Peyer's patch (tissue), 4 donors: ENCODE measurements around the gene BTN2A1.

Experiments used
- CTCF ChIP-seq, 6 experiments: fragments of 450-650 bp in 4 of 6; fragments of 200-600 bp in 2 of 6; sonication (generic) in 1 of 6; IDR thresholded peaks; one replicate each; pipeline ENCODE4 v1.5.1; 2017 to 2019; ENCODE audit warnings: antibody characterized with exemption in 6 of 6, mild to moderate bottlenecking in 3 of 6, moderate library complexity in 1 of 6
- POLR2A ChIP-seq, 2 donors: fragments of 450-650 bp; IDR thresholded peaks; one replicate each; pipeline ENCODE4 v1.5.1; 2017; ENCODE audit warnings: antibody characterized with exemption in 2 of 2, mild to moderate bottlenecking in 2 of 2, moderate library complexity in 2 of 2

GRCh38 chr6:26455357-26455970 lies 2.3 kb upstream of the BTN2A1 start:
- TF ChIP-seq POLR2A (IDR thresholded peaks at IDR 0.05), result no peak
- TF ChIP-seq CTCF (IDR thresholded peaks at IDR 0.05), result no peak
